Measurements from ENCODE around the gene COL18A1.

The COL18A1 gene

DNA sequence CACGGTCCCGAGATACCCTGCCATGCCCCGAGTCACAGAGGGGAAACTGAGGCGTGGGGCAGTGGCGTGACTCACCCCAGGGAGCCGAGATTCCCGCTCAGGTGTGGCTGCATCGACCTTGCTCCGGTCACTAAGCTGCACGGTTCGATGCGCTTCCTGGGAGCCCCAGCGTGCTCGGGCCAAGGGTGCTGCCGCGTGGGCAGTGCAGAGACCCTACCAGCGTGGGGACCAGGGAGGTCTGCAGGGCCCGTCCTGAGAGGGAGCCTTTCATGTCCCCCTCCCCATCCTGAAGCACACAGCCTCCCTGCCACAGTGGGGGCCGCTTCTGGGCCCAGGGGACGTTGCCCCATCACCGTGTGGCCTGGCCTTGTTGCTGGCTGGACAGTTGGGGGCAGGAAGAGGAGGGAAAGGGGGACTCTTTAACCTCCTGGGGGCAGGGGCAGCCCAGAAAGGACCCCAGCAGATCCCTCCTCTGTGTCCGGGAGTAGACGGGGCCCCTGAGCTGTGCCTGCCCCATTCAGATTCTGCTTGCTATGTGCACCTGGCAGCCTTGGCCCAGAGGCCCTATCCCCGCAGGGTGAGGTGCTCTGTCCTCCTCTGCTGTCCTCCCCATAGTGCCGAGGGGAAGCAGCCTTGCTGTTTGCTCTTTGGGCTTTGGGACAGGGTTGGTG, 52.3 kb downstream of the COL18A1 start:
- DNase-seq, result no peak

DNA sequence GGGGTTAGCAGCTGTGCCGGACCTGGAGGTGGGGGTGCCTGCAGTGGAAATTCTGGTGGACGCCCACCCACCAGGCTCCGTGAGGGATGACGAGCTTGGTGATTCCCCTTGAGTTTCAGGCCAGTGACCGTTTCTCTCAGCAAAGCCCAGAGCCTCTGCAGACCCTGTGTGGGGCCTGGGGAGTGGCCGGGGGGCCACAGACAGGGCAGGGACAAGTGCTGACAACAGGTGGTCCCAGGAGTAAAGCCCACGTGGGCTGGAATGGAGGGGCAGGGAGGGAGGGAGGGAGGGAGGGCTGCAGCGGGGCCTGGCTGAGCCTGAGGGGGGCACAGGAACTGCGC, 52.8 kb downstream of the COL18A1 start:
- no peak for DNase-seq

DNA sequence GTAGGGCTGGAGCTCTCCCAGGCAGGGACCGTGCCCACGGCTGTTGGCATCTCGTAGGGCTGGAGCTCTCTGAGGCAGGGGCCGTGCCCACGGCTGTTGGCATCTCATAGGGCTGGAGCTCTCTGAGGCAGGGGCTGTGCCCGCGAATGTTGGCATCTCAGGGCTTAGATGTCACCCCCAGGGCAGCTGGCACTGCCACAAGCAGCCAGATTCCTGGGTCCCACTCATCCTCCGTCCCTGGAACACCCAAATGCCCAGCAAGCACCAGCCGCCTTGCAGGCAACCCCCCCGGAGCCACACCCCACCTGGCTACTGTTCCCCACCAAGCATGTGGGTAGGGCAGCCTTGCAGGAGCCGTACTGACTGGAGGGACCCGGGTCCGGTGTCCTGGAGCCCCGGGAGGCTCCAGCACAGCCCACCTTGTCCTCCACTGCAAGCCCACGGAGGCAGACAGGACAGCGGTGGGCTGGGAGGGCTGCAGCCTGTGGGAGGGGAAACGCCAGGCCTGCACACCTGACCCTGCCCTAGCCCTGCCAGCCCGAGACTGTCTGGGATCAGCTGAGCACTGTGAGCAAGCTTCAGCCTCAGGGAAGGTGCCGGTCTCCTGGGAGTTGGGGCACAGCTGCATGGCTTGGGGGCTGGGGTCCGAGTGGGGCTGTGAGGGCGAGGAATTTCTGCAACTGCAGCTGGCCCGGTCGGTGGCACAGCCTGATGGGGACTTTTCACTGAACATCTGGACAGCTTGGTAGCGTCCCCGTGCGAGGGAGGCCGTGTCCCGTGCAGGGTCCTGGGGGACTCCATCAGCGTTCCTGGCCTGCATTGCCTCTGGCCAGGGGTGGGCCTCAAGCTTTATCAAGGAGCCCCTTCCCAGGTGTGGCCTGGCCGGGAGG, 53.6 kb downstream of the COL18A1 start:
- no peak for DNase-seq

DNA sequence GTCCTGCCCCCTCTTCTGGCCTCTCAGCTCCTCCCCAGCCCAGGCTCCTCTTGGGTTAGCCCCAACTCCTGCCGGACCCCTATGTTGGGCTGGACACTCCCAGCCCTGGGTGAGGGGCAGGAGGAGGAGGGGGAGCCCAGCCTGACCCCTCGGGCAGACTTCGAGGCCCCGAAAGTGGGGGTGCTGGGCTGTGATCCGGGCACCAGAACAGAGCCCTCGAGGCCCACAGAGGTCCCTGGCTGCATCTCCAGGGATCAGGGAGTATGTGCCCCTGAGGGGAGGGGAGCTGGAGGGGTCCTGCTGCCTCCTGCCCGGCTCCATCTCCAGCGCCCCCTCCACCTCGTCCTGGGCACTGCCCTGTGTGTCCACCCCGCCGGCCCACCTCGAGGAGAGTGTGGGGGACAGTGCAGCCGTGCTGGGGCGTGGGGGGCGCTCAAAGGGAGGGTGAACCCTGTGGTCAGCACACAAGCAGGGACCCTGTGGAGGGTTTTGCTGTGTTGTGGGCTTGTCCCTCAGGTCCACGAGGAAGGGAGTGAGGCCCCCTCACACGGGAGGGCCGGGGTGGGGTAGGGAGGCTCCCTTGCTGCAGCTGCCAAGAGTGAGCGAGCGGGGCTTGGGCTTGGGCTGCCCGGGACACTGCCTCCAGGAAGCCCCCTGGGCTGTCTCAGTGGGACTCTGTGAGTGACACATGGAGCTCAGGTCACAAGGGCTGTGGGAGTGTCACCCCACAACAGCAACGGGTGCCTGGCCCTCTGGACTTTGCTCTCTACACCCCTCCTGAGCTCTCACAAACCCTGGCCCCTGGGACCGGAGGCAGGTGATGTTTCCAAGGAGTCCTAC, 54.4 kb downstream of the COL18A1 start:
- DNase-seq, result no peak

DNA sequence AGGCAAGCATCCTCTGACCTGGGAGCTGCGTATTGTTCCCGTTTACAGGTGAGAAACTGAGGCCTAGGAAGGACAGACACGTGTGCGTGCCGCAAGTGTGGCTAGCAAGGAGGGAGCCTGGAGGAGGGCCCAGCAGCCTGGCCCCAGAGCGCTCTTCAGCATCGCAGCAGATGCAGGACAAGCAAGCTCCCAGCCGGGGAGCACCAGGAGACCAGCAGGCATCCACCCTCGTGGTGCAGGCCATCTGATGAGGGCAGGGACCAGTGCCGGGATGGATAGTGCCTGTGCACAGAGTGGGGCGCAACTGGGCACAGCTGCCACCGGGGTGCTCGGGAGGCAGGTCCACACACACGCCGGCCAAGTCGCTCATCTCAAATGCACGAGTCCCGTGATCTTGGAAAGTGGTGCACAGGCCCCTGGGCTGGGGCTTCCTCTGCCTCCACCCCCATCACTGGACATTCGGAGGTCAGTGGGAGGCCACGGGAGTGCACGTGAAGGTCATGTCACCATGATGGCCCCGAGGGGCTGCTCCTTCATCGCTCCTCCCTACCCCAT, 55.1 kb downstream of the COL18A1 start:
- DNase-seq, result no peak

DNA sequence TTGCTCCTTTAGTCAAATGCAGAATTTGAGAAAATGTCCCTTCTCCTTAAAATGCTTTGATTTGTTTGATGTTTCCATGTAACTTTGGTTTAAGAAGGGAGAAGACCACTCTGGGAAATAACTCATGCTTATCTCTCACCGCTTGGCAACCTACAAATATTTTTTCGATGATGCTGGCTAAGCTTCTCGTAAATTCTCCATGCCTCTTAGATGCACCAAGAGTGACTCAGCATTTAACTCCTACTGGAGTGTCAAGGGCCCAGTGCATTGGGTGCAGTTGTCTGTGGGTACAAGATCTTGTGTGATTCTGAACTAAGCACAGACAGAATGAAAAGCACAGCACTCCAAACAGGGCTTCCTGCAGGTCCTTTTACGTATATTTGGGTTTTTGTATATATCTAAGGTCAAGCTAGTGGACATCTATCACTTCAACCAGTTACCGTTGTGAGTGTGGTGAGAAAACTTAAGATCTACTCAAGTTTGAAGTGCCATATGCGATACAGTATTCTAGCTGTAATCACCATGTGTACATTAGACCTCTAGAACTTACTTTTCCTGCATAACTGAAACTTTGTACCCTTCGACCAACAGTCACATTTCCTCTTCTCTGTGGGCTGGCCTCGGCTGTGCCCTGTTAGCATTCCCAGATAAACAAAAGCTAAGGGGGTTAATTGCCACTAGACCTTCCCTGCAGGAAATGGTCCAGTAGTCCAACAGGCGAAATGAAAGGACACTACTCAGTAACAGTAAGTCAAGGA, 55.8 kb downstream of the COL18A1 start:
- no peak for DNase-seq

DNA sequence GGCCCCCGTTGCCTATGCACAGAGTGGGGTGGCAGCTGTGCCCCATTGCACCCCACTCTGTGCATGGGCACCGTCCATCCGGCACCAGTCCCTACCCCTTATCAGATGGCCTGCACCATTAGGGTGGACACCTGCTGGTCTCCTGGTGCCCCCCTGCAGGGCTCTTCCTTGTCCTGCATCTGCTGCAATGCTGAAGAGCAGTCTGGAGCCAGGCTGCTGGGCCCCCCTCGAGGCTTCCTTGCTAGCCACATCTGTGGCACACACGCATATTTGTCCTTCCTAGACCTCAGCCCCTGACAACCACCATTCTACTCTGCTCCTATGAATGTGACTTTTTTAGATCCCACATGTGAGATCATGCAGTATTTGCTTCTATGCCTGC, 56.4 kb downstream of the COL18A1 start:
- DNase-seq, result no peak

DNA sequence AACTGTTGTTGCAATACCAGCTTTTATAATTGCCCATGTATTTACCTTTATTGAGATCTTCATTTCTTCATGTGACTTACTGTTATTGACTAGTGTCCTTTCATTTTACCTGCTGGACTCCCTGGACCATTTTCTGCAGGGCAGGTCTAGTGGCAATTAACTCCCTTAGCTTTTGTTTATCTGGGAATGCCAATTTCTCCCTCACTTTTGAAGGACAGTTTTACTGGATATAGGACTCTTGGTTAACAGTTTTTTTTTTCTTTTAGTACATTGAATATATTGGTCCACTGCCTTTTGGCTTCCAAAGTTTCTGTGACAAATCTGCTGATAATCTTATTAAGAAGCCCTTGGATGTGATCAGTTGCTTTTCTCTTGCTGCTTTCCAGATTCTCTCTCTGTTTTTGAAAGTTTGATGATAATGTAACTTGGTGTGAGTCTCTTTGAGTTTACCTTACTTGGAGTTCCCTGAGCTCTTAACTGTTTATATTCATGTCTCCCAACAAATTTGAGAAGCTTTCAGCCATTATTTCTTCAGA, 56.9 kb downstream of the COL18A1 start:
- no peak for DNase-seq

DNA sequence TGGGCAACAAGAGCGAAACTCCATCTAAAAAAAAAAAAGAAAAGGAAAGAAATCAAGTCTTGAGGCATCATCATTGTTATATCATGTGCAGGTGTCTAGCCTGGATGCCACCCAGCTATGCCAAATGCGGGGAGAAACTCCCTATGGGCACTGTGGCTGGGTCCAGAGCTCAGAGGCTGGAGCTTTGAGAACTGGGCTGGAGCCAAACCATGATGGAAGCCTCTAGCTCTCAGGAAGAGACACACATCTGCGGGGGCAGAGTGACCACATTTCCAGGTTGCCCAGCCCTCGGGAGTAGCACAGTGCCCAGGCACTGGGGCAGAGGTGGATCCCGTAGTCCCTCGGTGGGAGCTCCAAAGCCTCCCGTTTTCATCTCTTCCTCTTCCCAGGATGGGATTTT, 58.9 kb downstream of the COL18A1 start:
- DNase-seq, result no peak

DNA sequence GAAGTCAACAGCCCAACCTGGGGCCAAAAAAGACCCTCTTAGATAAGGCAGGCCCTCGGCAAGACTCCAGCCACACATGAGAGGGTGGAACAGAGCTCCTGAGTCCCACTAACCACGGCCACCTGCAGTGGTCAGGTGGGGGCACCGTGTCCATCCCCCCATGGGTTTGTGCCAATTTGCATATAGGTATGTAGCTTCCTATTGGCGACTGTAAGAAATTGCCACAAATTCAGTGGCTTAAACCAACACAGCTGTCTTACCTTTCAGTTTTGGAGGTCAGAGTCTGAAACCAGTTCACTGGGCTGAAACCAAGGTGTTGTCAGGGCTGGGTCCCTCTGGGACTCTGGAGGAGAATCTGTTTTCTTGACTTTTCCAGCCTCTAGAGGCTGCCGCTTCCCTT, 59.3 kb downstream of the COL18A1 start:
- no peak for DNase-seq

DNA sequence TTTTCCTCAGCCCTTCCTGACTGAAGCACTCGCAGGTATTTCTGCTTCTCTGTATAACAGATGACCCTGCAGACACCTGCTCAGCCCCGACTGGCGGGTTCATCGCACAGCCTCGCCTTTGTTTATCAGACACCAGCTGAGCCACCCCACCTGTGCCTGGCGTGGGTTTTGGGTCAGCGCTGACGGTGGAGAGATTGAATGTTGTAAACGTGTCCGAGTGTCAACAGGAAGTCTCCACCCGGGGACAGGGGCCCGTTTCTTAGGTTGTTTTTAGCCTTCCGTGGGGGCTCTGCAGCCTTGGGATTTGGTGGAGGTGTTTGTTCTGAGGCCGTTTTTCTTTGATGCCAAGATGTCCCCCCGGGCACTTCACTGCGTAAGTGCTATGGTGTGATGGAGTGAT, 60.1 kb downstream of the COL18A1 start:
- peak; percentile 1 for DNase-seq

DNA sequence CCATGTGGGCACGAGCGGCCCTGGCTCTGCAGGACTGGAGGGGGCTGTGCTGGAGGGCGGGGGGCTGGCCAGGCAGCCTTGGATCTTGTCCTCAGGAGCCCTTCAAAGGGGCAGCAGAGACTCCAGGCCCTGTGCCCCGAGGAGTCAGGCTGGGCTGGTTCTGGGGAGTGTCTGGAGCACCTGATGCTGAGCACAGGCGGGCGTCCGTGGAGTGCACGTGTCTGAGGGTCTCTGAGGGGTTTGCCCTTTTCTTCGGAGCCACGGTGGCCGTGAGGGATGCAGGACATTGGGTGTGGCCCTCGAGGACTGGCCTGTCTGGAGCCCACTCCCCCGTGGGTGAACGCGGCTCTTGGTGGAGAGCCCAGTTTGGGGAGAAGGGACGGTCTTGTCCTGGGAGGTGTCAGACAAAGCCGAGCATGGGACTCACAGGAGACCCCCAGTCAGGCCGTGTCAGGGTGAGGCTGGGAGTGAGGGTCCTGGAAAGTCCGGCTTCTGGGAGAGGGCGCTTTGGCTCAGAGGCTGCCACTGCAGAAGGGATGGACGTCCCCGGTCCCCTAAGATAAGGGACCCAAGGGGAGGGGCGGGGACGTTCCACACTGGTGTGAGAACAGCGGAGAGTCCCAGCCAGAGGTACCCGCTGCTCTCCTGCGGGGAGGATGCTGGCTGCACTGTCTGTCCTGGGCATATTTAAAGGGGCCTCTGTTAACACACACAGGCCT, 60.8 kb downstream of the COL18A1 start:
- peak; percentile 1 for DNase-seq

DNA sequence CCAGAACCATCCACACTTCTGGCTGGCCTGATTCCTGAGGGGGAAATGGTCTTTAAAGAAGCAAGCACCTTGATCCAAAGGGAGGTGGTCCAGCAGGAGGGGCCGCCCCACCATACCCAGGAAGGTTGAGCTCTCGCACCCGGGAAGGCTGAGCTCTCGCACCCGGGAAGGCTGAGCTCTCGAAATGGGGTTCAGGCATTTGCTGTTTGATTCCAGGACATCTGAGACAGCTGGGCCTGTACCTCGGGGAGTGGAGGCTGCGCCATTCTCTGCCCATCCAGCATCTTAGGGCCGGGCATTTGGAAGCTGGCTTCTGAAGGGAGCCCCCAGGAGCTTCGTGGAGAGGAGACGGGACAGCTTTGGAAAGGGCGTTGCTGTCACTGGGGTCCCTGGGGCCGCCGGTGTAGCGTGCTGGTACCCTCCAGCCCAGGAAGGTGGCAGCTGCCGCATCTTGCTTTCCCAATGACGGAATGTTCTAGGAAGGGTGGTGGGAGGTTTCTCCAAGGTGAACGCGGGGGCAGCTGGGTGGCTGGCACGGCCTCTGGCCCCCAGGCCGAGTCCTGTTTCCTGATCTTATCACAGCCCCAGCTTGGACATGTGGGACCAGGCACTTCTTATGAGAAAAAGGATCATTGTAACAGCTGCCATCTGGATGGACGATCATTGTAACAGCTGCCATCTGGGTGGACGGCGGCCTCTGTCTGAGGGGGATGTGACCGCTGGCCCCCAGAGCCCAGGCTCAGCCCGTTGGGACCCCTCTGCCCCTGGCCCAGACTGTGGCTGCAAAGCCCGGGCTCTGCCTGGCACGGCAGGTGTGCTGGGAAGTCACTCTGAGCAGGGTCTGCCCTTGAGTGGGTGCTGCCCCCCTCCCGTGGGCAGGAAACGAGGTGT, 61.6 kb downstream of the COL18A1 start:
- no peak for DNase-seq

DNA sequence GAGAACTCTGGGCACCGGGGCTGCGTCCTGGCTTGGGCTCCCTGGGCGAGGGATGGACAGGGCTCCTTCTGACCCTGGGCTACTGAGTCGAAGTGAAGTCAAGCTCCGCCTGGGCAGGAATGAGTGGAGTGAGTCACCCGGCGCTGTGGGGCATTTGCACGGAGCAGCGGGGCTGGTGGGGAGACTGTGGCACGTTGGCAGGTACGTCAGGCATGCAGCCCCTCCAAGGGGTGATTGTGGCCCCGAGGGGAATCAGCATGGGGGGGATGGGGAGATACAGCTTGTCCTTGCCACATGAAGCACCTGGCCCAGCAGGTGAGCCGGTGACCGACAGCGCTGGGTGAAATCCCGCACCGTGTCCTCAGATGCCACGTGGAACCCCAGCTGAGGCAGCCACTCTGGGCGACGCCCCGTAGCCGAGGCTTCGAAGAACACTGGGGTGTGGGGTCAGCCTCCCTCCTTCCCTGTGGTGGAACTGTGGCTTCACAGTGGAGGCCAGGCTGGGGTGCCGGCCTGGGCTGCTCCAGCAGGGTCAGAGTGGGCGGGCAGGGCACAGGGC, 62.3 kb downstream of the COL18A1 start:
- no peak for DNase-seq

DNA sequence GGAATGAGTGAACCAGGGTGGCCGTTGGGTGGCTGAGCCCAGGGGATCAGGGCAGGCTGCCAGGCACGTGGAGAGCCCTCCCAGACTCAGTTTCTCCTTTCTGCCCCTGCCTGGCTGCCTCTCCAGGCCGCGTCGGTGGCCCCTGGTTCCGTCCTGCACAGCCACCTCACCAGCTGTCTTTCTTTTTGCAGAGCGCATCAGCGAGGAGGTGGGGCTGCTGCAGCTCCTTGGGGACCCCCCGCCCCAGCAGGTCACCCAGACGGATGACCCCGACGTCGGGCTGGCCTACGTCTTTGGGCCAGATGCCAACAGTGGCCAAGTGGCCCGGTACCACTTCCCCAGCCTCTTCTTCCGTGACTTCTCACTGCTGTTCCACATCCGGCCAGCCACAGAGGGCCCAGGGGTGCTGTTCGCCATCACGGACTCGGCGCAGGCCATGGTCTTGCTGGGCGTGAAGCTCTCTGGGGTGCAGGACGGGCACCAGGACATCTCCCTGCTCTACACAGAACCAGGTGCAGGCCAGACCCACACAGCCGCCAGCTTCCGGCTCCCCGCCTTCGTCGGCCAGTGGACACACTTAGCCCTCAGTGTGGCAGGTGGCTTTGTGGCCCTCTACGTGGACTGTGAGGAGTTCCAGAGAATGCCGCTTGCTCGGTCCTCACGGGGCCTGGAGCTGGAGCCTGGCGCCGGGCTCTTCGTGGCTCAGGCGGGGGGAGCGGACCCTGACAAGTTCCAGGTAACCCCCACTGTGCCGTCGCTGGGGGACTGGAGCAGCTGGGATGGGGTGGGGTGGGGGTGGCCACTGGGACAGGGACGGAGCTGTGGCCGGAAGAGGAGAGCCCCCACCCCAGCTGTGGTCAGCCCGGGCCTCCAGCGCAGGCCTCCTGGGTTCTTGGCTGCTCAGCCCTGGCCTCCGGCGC, 63.3 kb downstream of the COL18A1 start:
- DNase-seq, result no peak

DNA sequence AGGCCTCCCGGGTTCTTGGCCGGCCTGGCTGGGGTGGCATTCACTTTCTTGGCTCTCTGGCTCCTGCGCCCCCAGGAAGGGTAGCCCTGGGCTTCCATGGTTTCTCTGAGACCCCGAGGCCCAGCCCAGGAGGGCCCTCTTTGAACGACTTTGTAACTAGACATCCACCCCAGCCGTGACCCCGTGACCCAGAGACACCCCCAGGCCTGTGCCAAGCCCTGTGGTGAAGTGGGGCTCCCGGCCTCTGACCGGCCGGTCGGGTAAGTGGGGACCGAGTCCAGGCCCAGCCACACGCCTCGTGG, 64.0 kb downstream of the COL18A1 start:
- DNase-seq, result no peak

DNA sequence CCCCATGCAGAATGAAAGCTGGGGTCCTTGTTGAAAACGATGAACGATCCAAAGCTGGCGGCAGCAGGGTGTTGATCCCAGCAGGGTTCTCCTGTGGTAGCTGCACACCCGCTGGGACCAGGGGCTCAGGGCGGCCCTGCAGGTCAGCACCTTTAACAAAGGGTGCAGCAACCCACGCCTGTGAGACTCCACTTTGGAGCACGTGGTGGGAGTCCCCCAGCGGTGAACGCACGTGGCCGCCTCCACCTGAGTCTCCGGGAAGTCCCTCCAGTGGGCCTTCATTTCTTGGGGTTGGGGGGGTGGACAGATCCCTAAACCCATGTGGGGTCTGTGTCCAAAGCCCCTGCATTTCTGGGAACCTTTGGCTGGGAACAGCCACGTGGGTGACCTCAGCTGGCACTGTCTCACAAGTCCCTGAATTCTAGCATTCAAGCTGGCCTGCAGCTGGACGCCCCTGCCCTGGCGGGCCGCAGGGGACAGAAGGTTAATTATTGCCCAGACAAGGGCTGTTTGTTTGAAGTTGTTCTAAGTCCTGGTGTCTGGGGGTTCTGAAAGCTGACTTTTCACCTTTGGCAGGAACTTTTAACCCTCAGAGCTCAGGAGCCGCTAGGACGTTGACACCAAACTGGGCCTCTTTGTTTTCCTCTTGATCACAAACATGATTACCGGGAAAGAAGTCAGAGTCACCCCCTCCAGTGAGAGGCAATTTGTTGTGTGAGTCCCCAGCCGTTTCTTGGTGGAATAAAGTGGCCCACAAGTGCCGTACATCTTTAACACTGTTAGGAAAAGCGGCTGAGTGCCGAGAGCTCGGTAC, 64.5 kb downstream of the COL18A1 start:
- no peak for DNase-seq

DNA sequence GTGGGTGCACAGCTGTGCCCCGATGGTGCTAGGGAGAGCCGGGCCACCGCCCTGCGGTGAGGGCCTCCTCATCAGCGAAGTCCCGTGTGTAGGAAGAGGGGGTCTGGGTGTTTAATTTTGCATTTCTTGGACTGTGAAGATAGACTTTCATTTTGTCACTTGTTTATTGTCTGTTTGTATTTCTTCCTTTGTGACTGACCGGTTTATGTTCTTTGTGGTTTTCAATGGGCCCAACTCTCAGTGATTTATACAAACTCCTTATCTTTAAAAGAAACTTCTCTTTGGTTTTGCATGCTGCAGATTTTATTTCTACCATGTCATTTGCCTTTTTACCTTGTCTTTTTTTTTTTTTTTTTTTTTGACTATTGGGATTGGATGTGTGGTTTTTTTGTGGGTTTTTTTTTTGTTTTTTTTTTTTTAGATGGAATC, 65.1 kb downstream of the COL18A1 start:
- no peak for DNase-seq
